Stomach smooth muscle (tissue), 2 donors: ENCODE measurements around the gene FCHO1.

Experiments
- H3K27ac ChIP-seq: one replicate; pipeline ENCODE4 v1.7.0; 2013; ENCODE audit warnings: mild to moderate bottlenecking, low read length, inconsistent platforms
- H3K27me3 ChIP-seq, 2 donors: one replicate each; pipeline ENCODE4 v1.7.0; 2013; ENCODE audit warnings: low read length in 2 of 2; ENCODE audit not compliant: insufficient read depth in 2 of 2, control insufficient read depth in 1 of 2
- H3K36me3 ChIP-seq, 2 donors: one replicate each; pipeline ENCODE4 v1.7.0; 2013; ENCODE audit warnings: low read length in 2 of 2; ENCODE audit not compliant: control insufficient read depth in 2 of 2, insufficient read depth in 2 of 2
- H3K4me1 ChIP-seq: one replicate; pipeline ENCODE4 v1.7.0; 2013; ENCODE audit warnings: low read length; ENCODE audit not compliant: control insufficient read depth, insufficient read depth
- H3K4me3 ChIP-seq, 2 donors: one replicate each; pipeline ENCODE4 v1.7.0; 2013; ENCODE audit warnings: low read length in 2 of 2
- H3K9ac ChIP-seq, 2 donors: one replicate each; pipeline ENCODE4 v1.7.0; 2013; ENCODE audit warnings: low read length in 2 of 2, mild to moderate bottlenecking in 1 of 2
- H3K9me3 ChIP-seq, 2 donors: one replicate each; pipeline ENCODE4 v1.7.0; 2013; ENCODE audit warnings: low read length in 2 of 2; ENCODE audit not compliant: control insufficient read depth in 2 of 2
- donor health status: healthy.
- donor health status: Pancreatic carcinoma.

The FCHO1 gene

GRCh38 chr19:17735410-17735809 lies 15.9 kb upstream of the FCHO1 start:
- H3K27me3 ChIP-seq = no peaks in the 10 kb centered on the region
- no peaks in the 10 kb centered on the region for H3K4me1 ChIP-seq
- no peak overlapping the region for H3K9ac ChIP-seq
- no peak overlapping the region for H3K4me3 ChIP-seq
- peaks cover 19 to 22% of the 10 kb centered on the region in 2 donors for H3K36me3 ChIP-seq
- no peaks in the 10 kb centered on the region for H3K9me3 ChIP-seq
- H3K27ac ChIP-seq = no peak overlapping the region

GRCh38 chr19:17737690-17738153 lies 13.6 kb upstream of the FCHO1 start:
- peaks cover 15 to 18% of the 10 kb centered on the region in 2 donors for H3K36me3 ChIP-seq

GRCh38 chr19:17739121-17739875 lies 12.0 kb upstream of the FCHO1 start:
- peaks cover 5 to 7% of the 10 kb centered on the region in 2 donors for H3K36me3 ChIP-seq
- no peak overlapping the region for H3K9ac ChIP-seq
- H3K27ac ChIP-seq = no peak overlapping the region
- H3K4me3 ChIP-seq = no peak overlapping the region
- H3K27me3 ChIP-seq = peaks cover 0 to 2% of the 10 kb centered on the region in 2 donors
- H3K4me1 ChIP-seq = no peaks in the 10 kb centered on the region
- H3K9me3 ChIP-seq = no peaks in the 10 kb centered on the region

More at GRCh38 chr19:17737690-17738153, 13.6 kb upstream of the FCHO1 start:
- no peak overlapping the region for H3K27ac ChIP-seq
- no peaks in the 10 kb centered on the region for H3K9me3 ChIP-seq
- no peaks in the 10 kb centered on the region for H3K4me1 ChIP-seq
- H3K9ac ChIP-seq = no peak overlapping the region
- H3K4me3 ChIP-seq = no peak overlapping the region
- peaks cover 0 to 2% of the 10 kb centered on the region in 2 donors for H3K27me3 ChIP-seq

GRCh38 chr19:17741456-17741855 lies 9.8 kb upstream of the FCHO1 start:
- peaks cover 0 to 2% of the 10 kb centered on the region in 2 donors for H3K27me3 ChIP-seq
- no peak overlapping the region for H3K27ac ChIP-seq
- no peak overlapping the region for H3K4me3 ChIP-seq
- no peaks in the 10 kb centered on the region for H3K9me3 ChIP-seq
- no peaks in the 10 kb centered on the region for H3K36me3 ChIP-seq
- H3K4me1 ChIP-seq = no peaks in the 10 kb centered on the region
- H3K9ac ChIP-seq = no peak overlapping the region

GRCh38 chr19:17743874-17744580 lies 7.2 kb upstream of the FCHO1 start:
- peaks cover 0 to 2% of the 10 kb centered on the region in 2 donors for H3K27me3 ChIP-seq
- H3K4me3 ChIP-seq = no peak overlapping the region
- no peak overlapping the region for H3K27ac ChIP-seq
- H3K9ac ChIP-seq = no peak overlapping the region
- H3K36me3 ChIP-seq = no peaks in the 10 kb centered on the region
- H3K9me3 ChIP-seq = no peaks in the 10 kb centered on the region
- peaks cover 10% of the 10 kb centered on the region for H3K4me1 ChIP-seq

GRCh38 chr19:17747205-17748098 lies 3.8 kb upstream of the FCHO1 start:
- H3K9me3 ChIP-seq = no peaks in the 10 kb centered on the region
- no peak overlapping the region for H3K9ac ChIP-seq
- no peak overlapping the region for H3K27ac ChIP-seq
- peak overlapping the region in 1 of 2 donors; percentile 68 for H3K4me3 ChIP-seq
- H3K4me1 ChIP-seq = peaks cover 13% of the 10 kb centered on the region
- no peaks in the 10 kb centered on the region for H3K27me3 ChIP-seq
- no peaks in the 10 kb centered on the region for H3K36me3 ChIP-seq

GRCh38 chr19:17748884-17749638 lies 2.2 kb upstream of the FCHO1 start:
- H3K9me3 ChIP-seq = no peaks in the 10 kb centered on the region
- H3K4me3 ChIP-seq = no peak overlapping the region
- no peak overlapping the region for H3K9ac ChIP-seq
- H3K27me3 ChIP-seq = no peaks in the 10 kb centered on the region
- H3K36me3 ChIP-seq = no peaks in the 10 kb centered on the region
- no peak overlapping the region for H3K27ac ChIP-seq
- peaks cover 13% of the 10 kb centered on the region for H3K4me1 ChIP-seq

GRCh38 chr19:17749912-17750317 lies 1.4 kb upstream of the FCHO1 start:
- Histone ChIP-seq H3K36me3 (no peaks in the 10 kb centered on the region), H3K27me3 (no peaks in the 10 kb centered on the region), H3K4me3 (no peak overlapping the region), H3K4me1 (peaks cover 13% of the 10 kb centered on the region), H3K27ac (no peak overlapping the region), H3K9me3 (no peaks in the 10 kb centered on the region), H3K9ac (peak overlapping the region in 1 of 2 donors; percentile 21)

- no peaks in the 10 kb centered on the region for H3K36me3 ChIP-seq
- H3K9ac ChIP-seq = no peak overlapping the region
- H3K27ac ChIP-seq = no peak overlapping the region
- H3K9me3 ChIP-seq = no peaks in the 10 kb centered on the region
- H3K4me1 ChIP-seq = peaks cover 19% of the 10 kb centered on the region
- H3K4me3 ChIP-seq = no peak overlapping the region
- H3K27me3 ChIP-seq = no peaks in the 10 kb centered on the region
Measured at GRCh38 chr19:17751912-17752273, 616 bp downstream of the FCHO1 start.
